Stimulated activated CD8-positive, alpha-beta memory T cell treated with anti-CD3 and anti-CD28 coated beads, Interleukin-2, amount 100 ng/mL, for 48 hours (primary cell): ENCODE results near the gene EVA1C.
"Not testable (repeated sequence)": the region's sequence is repeated elsewhere in the genome, so short reads cannot be mapped to it uniquely, and the experiment has no call there.

Experiments used
- DNase-seq, 2 donors: peaks; one replicate each; pipeline ENCODE4 v3.0.0-alpha.2; 2020; ENCODE audit warnings: low read depth in 2 of 2

EVA1C gene, protein sequence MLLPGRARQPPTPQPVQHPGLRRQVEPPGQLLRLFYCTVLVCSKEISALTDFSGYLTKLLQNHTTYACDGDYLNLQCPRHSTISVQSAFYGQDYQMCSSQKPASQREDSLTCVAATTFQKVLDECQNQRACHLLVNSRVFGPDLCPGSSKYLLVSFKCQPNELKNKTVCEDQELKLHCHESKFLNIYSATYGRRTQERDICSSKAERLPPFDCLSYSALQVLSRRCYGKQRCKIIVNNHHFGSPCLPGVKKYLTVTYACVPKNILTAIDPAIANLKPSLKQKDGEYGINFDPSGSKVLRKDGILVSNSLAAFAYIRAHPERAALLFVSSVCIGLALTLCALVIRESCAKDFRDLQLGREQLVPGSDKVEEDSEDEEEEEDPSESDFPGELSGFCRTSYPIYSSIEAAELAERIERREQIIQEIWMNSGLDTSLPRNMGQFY

DNA sequence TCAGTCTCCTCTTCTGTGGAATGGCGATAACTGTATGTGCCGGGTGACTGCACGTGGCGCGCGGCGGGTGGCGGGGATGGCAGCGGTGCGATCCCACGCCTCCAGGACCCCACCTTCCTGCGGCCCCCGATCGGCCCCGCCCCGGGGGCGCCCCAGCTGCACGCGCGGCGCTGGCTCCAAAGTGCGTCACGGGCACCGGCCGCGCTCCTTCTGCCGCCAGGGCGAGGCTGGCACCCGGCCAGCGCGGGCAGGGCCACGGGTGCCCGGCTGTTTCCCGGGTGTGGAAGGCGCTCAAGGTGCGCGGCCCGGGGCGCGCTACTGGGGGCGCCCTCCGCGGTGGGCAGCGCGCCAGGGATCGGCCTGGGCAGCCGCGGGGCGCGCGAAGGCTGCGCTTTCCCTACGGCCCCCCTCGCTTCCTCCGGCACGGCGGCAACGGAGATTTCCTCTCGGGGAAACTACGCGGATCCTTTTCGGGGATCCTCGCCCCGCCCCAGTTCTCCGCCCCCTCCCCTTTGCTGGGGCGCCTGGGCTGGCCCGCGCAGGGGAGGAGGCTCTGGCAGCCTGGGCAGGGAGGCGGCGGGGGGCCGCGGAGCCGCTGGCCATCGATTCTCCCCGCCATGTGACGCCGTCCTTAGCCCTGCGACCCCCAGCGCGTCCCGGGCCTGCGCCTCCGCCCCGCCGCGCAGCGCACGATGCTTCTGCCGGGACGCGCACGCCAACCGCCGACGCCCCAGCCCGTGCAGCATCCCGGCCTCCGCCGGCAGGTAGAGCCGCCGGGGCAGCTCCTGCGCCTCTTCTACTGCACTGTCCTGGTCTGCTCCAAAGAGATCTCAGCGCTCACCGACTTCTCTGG, at the start of gene EVA1C:
TSS of gene EVA1C (plus strand) at position 545 of the 853 bp plus-strand sequence. CDS start at position 693, 148 bp downstream.
- peak; percentile 52 to 60 for DNase-seq

DNA sequence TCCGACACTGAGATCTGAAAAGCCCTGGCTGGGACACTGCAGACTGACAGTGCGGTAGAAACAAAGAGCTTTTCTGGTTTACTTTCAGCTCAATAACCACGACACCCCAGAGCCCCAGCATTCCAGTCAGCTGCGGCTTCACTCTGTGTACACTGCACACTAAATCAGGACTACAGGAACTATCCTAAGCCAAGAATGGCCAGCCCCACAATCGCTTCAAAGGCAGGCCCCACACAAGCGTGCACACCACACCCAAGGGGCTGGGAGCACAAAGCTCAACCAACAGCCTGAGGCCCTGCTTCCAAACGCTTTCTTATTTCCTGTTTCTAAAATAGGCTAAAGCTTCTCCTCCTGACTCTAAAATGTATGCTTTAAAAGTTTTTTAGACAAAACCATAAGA, 48.1 kb upstream of the EVA1C start:
- DNase-seq = no peak

DNA sequence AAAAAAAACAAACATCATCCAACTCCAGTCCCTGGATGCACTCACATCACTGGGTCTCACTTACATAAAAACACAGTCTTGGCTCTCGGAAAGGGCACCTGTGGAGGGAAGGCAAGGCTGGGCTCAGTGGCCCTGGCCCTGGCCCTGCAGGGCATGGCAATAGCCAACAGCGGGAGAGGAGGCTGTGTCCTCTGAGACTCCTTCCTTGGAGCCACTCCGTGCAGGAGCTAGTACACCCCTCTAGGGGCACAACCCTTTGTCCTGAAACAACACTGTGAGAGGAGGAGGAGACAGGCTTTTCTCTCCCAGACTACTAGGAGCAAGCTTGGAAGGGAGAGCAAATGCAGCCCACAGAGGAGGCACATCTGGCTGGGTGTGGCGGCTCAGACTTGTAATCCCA, 47.7 kb upstream of the EVA1C start:
- DNase-seq = no peak

DNA sequence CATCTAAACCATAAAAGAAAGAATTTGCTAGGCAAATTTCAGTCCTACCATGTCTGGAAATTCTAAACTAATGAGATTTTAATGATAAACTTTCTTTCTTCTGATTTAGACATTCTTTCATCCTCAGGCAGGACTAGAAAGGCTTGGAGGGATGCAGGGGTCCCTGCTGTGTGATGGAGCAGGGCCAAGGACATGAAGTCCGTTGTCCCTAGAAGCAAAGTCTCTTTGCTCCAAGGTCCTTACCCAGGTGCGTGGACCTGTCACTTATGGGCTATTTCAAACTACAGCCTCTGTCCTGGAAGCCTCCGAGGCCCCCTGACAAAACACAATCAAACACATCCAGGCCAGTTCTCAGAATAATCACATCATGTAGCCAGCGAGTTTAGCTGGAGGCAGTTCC, 46.3 kb upstream of the EVA1C start:
- no peak for DNase-seq

DNA sequence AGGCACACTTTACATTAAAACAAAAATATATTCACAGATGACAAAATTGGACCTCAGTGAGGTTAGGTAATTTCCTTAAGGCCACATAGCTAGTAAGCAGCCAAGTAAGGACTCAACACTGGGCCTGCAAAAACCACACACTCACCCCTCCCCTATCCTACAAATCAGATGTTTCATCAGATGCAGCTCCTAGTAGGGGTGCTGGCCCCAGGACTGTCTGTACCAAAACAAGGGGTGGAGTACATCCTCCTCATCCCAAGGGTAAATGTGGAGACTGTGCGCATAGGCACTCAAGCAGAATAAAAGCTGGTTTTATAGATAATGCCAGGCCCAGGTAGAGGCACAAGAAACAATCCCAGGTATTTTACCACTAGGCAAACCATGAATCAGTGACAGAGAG, 45.3 kb upstream of the EVA1C start:
- no peak for DNase-seq

DNA sequence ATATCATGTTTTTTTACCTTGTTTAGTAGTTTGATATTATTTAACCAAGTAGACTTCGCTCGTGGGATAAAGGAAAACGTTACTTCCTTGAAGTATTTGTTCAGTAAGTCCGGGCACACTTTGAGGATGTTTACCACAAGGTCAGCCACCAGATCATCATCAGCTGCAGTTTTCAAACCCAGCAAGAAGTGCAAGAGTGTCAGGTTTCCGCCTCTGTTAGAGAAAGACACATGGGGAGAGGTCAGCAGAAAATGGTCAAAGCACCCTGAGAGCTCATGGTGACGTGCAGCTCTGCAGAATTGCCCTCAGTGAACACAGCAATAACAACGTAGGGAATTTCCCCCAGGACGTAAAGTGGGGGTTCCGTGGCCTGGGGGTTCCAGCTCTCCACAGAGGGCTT, 44.1 kb upstream of the EVA1C start:
- DNase-seq = no peak

DNA sequence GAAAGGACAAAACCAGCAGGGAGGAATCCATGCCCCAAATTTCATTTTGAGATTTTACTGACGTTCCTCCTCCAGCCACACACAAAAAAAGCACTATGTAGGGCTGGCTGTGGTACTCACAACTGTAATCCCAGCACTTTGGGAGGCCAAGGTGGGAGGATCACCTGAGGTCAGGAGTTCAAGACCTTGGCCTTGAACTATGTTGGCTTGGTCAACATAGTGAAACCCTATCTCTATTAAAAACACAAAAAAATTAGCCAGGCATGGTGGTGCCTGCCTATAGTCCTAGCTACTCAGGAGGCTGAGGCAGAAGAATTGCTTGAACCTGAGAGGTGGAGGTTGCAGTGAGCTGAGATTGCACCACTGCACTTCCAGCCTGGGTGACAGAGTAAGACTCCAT, 43.5 kb upstream of the EVA1C start:
- not testable (repeated sequence) for DNase-seq

DNA sequence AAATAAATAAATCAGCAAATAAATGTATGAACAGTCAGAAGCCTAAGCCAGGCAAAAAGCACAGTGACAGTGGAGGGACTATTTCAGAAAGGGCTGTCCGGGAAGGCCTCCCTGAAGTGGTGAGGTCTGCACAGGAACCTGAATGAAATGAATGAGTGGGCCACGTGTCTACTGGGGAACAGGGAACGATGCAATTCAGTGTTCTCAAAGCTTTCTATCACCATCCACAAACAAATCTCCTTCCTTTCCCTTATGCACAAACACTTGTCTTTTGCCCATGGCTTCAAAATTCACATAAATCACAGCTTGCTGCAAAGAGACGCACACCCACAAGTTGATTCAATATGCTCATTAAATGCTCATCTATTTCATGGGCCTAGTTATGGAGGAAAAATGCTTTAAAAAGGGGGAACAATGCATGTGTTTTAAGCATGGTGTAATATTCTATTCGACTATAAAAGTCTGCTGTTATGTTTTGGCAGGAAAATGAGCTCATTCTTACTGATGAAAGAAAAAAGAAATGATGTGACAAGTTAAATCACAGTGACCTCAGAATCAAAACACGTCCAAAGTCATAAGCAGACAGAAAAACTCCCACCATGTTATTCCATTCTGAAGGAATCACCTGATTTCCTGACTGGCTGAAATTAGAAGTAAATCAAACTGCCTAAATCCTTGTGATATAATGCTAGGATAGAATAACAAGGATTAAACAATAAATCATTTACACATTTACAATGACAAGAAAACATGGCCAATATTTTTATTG, 41.3 kb upstream of the EVA1C start:
- no peak for DNase-seq

DNA sequence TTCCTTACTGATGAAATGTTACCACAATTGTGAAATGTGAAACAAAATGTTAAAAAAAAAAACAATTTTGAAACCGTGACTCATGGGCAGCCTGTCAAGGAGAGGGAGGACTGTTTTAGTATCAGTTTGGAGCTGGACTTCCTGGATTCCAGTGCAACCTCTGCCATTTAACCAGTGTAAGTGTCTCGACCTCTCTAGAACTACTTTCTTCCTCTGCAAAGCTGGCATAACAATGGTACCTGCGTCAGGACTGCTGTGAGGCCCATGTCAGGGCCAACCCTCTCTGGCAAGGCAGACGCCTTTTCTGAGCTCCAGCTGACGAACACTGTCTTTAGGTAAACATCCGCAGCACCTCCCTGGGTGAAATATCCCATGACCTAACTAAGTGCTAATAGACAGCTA, 40.6 kb upstream of the EVA1C start:
- DNase-seq = no peak

DNA sequence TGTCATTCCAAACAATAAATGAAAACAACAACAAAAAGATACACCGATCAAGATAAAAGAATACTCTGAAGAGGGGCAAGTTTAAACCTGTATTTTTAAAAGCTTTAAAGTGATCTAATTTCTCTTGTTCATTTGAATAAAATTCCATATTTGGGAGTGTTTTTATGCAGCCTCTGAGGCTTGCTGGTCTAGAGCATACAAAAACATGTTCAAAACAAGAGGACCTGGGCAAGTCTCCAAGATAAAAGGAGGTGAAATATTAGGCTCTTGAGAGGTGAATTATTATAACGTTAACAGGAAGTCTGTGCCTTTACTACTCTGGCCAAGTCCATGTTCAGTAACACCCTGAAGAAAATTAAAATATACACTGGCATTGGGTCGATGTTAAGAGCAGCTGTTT, 39.8 kb upstream of the EVA1C start:
- DNase-seq = no peak

DNA sequence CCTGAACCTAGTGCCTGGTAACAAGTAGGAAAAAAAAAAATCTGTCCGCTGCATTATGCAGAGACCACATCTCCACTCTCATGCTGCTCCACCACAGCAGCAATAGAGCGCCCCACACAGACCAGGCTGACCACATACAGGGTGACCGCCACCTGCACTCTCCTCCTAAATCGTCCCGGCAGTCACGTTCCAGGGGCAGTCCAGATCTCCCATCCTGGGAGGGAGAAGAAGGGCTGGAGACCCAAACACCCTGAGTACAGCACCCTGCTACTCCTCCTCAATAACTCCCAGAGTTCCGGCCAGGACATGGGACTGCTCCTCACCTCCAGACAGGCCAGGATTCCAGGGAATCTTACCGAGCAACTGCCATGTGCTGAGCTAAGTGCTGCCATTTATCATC, 35.0 kb upstream of the EVA1C start:
- DNase-seq = no peak

DNA sequence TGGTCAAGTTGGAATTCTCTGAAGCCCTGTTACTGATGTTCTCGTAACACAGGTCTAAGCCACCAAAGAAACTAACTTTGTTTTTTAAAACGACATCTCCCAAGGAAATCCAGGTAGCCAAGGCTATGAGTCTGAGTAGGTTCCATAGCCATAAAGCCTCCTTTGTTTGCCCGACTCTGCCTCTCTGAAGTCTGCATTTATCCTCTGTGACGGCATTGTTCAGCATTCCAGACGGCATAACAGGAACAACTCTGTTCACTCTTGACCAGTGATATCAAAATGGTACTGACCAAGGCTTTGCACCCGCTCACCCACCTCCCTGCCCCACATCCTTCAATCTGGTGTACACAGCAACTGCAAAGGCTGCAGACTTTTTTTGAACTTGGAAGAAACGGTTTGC, 34.5 kb upstream of the EVA1C start:
- DNase-seq = no peak

DNA sequence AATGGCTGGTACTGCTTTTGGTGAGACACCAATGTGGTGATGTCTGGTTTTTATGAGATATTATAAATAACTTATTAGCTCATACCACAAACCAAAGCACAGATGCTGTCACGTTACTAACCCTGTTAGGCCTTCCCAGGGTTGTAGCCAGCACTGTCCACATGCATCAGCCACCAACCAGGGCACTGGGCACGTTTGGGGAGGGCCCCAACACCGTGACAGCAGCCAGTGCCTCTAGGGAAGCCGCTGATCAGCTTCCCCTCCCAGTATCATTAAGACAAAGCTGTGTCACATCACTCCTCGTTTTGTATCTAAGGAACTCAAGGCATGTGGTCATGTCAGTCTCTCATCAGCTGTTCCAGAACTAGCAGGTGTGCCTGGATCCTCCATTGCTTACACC, 33.5 kb upstream of the EVA1C start:
- no peak for DNase-seq

DNA sequence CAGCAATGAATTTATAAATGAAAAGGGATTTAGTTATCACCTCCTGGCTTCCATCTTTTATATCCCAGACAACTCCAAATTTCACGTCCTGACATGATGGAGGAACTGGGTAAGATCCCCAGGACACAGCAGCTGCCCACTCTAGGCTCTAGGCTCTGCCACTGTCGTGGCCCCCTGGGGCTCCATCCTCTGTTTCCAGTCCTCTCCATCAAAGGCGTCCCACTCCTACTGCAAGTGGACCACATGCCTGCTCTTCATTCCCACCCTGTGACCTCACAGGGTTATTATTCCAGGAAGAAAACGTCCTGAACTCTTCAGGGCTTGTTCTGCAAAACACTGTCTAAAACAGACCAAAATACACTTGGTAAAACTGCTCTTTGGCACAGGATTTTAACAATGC, 31.6 kb upstream of the EVA1C start:
- DNase-seq = no peak

DNA sequence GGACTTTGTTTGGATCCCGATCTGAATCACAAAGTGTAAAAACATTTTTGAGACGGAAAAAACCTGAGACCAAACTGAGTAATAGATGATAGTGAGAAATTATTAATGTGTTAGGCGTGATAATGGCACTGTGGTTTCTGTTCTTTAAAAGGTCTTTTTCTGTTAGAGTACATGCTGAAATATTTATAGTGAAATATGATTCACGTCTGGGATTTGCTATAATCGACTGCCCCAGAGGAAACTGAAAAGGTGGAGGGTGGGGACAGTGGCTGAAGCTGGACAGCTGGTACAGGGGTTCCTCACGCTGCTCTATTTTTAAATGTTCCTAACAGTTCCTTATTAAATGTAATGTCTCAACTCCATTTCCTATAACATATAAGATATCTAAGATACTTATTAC, 30.9 kb upstream of the EVA1C start:
- no peak for DNase-seq

DNA sequence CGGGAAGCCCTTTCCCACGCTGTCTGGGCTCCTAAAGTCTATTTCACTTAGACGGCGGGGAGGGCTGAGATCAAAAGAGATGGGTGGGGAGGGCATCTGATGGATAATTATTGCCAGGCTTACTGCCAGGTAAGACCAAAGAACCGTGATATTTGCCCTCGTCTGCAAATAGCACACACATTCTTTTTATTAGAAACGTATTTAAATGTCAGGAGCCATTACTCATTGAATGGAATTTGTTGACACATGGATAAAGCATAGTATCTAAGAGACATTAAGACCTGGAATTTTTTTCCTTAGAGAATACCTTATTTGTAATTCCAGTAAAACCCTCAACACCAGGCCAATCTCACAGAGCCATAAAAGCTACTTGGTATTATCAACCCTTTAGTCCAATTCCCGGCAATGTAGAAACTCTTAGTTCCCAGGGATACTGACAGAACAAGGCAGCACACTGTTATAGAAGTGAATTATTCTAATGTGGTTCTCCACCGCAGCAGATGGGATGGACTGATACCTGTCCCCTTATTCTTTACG, 30.3 kb upstream of the EVA1C start:
- DNase-seq = no peak

DNA sequence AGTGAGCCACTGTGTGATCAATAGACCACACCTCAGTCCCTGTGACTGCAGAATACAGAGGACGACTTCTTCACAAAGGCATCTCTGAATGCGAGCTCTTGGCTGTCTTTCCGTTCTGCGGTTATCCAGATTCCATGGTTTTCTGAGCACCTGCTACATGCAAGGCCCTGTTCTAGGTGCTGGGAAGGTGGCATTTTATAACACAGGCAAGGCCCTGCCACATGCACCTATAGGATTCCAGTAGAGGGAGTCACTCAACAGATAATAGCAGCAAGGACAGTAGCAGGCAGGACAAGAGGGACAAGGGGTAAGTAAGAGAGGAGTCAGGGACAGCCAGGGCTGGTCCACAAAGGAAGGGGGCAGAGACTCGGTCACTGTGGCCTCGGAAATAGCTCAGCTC, 28.7 kb upstream of the EVA1C start:
- DNase-seq = no peak

DNA sequence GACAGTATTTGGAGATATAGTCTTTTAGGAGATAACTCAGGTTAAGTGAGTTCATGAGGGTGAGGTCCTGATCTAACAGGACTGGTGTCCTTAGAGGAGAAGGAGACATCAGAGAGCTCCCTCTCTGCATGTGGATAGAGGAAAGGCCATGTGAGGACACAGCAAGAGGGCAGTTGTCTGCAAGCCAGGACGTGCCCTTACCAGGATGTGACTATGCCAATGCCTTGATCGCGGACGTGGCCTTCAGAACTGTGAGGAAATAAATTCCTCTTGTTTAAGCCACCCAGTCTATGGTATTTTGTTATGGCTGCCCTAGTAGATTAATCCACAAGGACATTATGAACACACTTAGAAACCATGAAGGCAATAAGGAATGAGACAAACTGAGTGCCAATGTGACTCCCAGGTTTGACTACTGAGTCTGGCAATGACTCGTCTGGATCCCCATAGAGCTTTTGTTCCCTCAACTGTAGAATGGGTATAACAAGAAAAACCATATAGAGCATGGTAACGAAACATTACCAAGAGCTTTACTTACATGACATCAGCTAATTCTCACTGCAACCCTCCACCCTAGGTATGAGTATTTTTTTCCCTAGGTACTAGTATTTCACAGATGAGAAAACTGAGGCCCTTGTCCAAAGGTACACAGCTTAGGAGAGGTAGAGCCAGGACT, 26.2 kb upstream of the EVA1C start:
- DNase-seq = no peak

DNA sequence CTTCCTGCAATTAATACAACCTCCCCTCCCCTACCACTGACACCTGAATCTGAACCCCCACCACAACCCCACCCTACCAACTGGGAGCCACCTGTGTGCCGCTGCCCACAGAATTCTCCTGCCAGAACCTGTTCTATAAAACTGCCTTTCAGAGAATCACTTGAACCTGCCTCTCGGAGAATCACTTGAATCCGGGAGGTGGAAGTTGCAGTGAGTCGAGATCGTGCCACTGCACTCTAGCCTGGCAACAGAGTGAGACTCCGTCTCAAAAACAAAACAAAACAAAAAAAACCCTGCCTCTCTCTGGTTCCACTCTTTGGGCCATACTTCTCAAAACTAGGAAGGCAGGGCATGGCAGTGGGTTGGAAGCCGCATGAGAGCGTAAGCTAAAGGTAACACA, 25.4 kb upstream of the EVA1C start:
- no peak for DNase-seq

DNA sequence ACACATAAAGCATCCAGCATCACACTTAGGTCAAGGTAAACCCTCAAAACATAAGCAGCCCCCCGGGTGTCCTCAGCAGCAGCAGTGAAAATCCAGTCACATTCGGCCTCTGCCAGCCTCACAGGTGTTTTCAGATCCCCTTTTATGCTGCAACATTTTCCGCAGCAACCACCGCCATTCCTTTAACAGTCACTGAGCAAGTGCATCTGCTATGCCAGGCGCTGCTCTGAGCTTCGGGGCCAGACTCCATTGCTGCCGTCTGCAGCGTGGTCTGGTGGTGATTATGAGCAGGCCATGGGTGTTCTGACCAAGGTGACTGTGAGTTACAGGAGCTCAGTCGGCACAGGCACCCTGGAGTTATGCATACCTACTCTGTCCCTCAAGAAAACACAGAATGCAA, 24.2 kb upstream of the EVA1C start:
- DNase-seq = no peak

DNA sequence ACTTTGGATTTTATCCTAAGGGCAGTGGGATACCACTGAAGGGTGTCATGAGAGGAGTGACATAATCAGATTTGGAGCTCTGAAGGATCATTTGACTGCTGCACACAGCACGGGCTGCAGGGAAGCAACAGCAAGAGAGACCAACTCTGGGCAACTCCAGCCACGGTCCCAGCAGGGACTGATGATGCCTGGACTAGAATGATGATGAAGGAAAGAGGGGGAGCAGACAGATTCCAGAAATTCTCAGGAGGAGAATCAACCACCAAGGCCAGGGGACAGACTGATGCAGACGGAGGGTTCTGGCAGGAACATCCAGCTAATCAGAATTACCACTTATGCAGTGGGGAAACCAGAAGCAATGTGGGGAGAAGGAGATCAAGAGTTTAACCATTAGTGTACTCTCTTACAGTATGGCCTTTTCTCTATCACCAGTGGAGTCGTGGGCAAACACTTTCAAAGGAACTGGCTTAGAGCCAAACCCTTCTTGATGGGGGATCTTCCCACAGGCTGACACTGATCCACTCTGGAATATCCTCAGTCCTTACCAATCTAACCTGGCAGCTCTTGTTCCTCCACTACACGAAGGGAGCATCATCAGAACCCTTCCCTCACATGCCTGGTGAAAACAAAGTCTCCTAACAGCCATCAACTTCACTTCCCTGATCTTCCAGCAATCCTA, 23.0 kb upstream of the EVA1C start:
- no peak for DNase-seq
